ENCODE data around the gene MTERF1.

Gene MTERF1

GRCh38 chr7:91827169-91827568 lies 53.3 kb downstream of the MTERF1 start:
- DNase-seq = no peak

GRCh38 chr7:91826377-91826776 lies 54.1 kb downstream of the MTERF1 start:
- no peak for DNase-seq

- DNase-seq = no peak
Observed at GRCh38 chr7:91824201-91824600, 56.3 kb downstream of the MTERF1 start.
